ENCODE results near the gene NR2F1-AS1. TPM values are rescaled to one million over a fixed set of nuclear protein-coding genes. Genes with fewer than 3 reads are reported as not detected.
A peak's percentile ranks its signal among the peaks of the same experiment; 100 is the strongest.

The NR2F1-AS1 gene
- total RNA-seq, 1 experiment from 2014 or later = 1.5 TPM

DNA sequence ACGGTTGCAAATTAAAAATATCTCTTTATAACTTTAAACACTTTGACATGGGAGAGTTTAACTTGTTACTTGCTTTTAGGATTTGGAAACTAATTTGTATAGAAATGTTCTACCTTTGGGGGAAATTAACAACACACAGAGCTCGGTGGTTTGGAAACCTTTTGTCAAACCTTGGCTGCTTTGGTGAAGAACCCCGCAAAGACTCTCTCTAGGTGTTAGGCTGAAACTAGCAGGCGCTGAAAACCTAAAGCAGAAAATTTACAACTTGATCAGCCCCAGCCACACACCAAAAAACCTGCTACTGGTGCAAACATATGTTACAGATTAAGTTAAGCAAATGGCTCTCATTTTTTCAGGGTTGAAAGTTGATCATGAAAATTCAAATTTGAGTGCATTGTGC, 27.8 kb upstream of the NR2F1-AS1 start:
- Mint-ChIP-seq H3K9me3 (no peaks in the 10 kb centered on the region), H3K4me1 (peaks cover 55% of the 10 kb centered on the region), H3K27me3 (ENCODE audit: low read depth) (no peaks in the 10 kb centered on the region; the same call in 1 of the 2 replicates), H3K36me3 (peaks cover 2% of the 10 kb centered on the region; the same call in 1 of the 2 replicates), H3K4me3 (no peak overlapping the region), H3K27ac (no peak overlapping the region)
- ChIA-PET CTCF (interaction anchor here (2.6 kb wide), 1 partner anchor 192 kb away, joined by 22 read pairs; no protein-coding TSS in a partner anchor), POLR2A (no interaction called here)
- ATAC-seq (no peak), DNase-seq (ENCODE audit: low spot score) (no peak)
- TF ChIP-seq ZNF671 (CRISPR knock-in tag; IDR thresholded peaks at IDR 0.05) (no peak), GABPB1 (CRISPR knock-in tag; IDR thresholded peaks at IDR 0.05) (no peak), ZNF263 (CRISPR knock-in tag; IDR thresholded peaks at IDR 0.05; ENCODE audit: low read depth) (no peak), NFYB (CRISPR knock-in tag; conservative IDR thresholded peaks at IDR 0.05; ENCODE audit: low read depth) (no peak), PRRX2 (CRISPR knock-in tag; IDR thresholded peaks at IDR 0.05) (no peak), TP53 (CRISPR knock-in tag; IDR thresholded peaks at IDR 0.05) (no peak), MXD4 (CRISPR knock-in tag; IDR thresholded peaks at IDR 0.05; ENCODE audit: borderline replicate concordance) (no peak)
- TF ChIP-seq, protein P1, sequence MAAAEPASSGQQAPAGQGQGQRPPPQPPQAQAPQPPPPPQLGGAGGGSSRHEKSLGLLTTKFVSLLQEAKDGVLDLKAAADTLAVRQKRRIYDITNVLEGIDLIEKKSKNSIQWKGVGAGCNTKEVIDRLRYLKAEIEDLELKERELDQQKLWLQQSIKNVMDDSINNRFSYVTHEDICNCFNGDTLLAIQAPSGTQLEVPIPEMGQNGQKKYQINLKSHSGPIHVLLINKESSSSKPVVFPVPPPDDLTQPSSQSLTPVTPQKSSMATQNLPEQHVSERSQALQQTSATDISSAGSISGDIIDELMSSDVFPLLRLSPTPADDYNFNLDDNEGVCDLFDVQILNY (CRISPR knock-in tag; IDR thresholded peaks at IDR 0.05) = no peak

DNA sequence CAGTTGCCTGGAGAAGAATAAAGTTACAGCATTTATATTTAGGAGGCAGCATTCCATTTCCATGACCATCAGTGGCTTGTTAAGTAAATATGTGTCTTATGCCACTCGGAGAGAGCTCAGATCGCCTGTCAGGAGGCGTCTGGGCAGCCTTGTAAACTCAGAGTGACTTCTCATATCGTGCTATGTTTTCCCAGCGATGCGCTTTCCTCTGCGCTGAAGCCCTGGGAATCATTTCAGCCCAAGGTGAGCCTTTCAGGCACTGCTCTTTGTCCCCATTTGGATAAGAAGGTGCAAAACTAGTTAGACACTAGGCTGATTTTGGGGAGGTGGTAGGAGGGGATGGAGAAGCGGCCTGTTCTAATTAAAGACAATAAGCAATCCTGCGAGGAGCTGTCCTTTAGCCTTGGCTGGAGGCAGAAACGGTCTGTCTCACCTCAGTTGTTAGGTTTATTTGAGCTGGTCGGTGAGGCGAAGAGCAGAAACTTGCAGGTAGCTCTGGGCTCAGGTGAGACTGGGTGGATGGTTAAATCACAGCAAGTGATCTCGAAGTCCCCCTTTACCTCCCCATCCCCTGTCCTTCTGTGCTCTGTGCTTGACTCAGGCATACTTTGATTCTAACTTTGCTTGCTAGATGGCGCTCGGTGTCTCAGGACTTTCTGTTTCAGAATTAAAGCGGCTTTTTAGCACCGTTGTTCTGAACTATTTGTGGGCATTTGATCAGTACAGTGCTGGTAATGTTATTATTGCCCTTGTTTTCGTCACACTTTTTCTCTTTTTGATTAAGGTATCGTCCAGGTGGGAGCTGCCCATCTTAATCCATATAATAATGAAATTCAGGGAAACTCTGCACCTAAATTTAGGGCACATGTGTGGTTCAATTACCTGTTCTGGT, 26.6 kb upstream of the NR2F1-AS1 start:
- H3K36me3 Mint-ChIP-seq = peaks cover 2% of the 10 kb centered on the region; the same call in 1 of the 2 replicates
- no peaks in the 10 kb centered on the region for H3K27me3 Mint-ChIP-seq (ENCODE audit: low read depth)
- no peaks in the 10 kb centered on the region for H3K9me3 Mint-ChIP-seq
- CTCF ChIA-PET = interaction anchor here (0.6 to 2.6 kb wide), 12 partner anchors 10 to 1243 kb away, joined by 3 to 22 read pairs (median 4); partner anchors contain the start of gene NR2F1
- no peak overlapping the region for H3K27ac Mint-ChIP-seq
- POLR2A ChIA-PET = interaction anchor here (0.8 to 1.0 kb wide), 4 partner anchors 13 to 194 kb away, joined by 3 to 7 read pairs (median 4); no protein-coding TSS in a partner anchor
- peak overlapping the region; percentile 53 for H3K4me3 Mint-ChIP-seq
- ATAC-seq (peak; percentile 83), DNase-seq (ENCODE audit: low spot score) (peak; percentile 58)
- H3K4me1 Mint-ChIP-seq = peaks cover 63% of the 10 kb centered on the region
- TF ChIP-seq IRF2 (CRISPR knock-in tag; IDR thresholded peaks at IDR 0.05; ENCODE audit: borderline replicate concordance, low read depth) (no peak), GTF2I (CRISPR knock-in tag; conservative IDR thresholded peaks at IDR 0.05) (no peak), ZNF396 (CRISPR knock-in tag; IDR thresholded peaks at IDR 0.05; ENCODE audit: borderline replicate concordance) (no peak), SP1 (CRISPR knock-in tag; conservative IDR thresholded peaks at IDR 0.05) (peak; percentile 48)
- TF ChIP-seq, protein P2, sequence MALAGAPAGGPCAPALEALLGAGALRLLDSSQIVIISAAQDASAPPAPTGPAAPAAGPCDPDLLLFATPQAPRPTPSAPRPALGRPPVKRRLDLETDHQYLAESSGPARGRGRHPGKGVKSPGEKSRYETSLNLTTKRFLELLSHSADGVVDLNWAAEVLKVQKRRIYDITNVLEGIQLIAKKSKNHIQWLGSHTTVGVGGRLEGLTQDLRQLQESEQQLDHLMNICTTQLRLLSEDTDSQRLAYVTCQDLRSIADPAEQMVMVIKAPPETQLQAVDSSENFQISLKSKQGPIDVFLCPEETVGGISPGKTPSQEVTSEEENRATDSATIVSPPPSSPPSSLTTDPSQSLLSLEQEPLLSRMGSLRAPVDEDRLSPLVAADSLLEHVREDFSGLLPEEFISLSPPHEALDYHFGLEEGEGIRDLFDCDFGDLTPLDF (CRISPR knock-in tag; IDR thresholded peaks at IDR 0.05) = no peak

DNA sequence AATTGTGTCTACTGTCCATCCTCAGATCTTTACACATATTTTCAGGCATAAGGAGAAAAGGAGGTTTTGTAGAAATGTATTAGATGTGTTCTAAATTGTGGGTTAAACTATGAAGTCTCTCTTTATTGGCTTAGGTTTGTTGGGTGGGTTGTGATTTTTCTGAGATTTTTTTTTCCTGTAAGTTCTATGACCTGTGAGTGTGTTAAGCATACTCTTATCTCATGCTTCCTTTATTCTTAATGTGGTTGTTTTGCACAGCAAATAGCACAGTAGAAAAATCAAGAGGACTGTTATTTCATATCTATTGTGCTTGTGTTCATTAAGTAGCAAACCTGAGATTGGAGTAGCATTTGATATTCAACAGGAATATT, 25.3 kb upstream of the NR2F1-AS1 start:
- ChIA-PET POLR2A (no interaction called here), CTCF (interaction anchor here (1.5 kb wide), 1 partner anchor 23 kb away, joined by 3 read pairs; the partner anchor contains the start of gene NR2F1)
- no peak overlapping the region for H3K27ac Mint-ChIP-seq
- TF ChIP-seq, protein P3, sequence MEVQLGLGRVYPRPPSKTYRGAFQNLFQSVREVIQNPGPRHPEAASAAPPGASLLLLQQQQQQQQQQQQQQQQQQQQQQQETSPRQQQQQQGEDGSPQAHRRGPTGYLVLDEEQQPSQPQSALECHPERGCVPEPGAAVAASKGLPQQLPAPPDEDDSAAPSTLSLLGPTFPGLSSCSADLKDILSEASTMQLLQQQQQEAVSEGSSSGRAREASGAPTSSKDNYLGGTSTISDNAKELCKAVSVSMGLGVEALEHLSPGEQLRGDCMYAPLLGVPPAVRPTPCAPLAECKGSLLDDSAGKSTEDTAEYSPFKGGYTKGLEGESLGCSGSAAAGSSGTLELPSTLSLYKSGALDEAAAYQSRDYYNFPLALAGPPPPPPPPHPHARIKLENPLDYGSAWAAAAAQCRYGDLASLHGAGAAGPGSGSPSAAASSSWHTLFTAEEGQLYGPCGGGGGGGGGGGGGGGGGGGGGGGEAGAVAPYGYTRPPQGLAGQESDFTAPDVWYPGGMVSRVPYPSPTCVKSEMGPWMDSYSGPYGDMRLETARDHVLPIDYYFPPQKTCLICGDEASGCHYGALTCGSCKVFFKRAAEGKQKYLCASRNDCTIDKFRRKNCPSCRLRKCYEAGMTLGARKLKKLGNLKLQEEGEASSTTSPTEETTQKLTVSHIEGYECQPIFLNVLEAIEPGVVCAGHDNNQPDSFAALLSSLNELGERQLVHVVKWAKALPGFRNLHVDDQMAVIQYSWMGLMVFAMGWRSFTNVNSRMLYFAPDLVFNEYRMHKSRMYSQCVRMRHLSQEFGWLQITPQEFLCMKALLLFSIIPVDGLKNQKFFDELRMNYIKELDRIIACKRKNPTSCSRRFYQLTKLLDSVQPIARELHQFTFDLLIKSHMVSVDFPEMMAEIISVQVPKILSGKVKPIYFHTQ (CRISPR knock-in tag; IDR thresholded peaks at IDR 0.05) = no peak
- no peak for TF ChIP-seq ZNF121 (CRISPR knock-in tag; IDR thresholded peaks at IDR 0.05)
- no peak for TF ChIP-seq ESRRA (CRISPR knock-in tag; IDR thresholded peaks at IDR 0.05; ENCODE audit: borderline replicate concordance)
- no peak for TF ChIP-seq ELF4 (CRISPR knock-in tag; IDR thresholded peaks at IDR 0.05; ENCODE audit: low read depth)
- TF ChIP-seq JUN (CRISPR knock-in tag; IDR thresholded peaks at IDR 0.05) = no peak
- ATAC-seq = no peak
- H3K9me3 Mint-ChIP-seq = no peaks in the 10 kb centered on the region
- H3K4me1 Mint-ChIP-seq = peaks cover 65% of the 10 kb centered on the region
- no peaks in the 10 kb centered on the region for H3K27me3 Mint-ChIP-seq (ENCODE audit: low read depth)
- peaks cover 2% of the 10 kb centered on the region; the same call in 1 of the 2 replicates for H3K36me3 Mint-ChIP-seq
- no peak overlapping the region for H3K4me3 Mint-ChIP-seq
- DNase-seq (ENCODE audit: low spot score) = no peak
